ENCODE measurements around the gene GASK1A. TPM values are rescaled to one million over a fixed set of nuclear protein-coding genes. Genes with fewer than 3 reads are reported as not detected.

Gene GASK1A
- total and polyA plus RNA-seq, 2 of the 8 experiments (the other 6 are each of a cell fraction or from before 2014, with no cell fraction given) = 4.7 to 7.9 TPM

GRCh38 chr3:42970976-42971772, 7.9 kb upstream of the GASK1A start:
- H4K20me1 ChIP-seq (replicated peaks in 1 of 2; ENCODE audit: control insufficient read depth in 1 of 2, insufficient read depth in 2 of 2, low read length in 2 of 2) = no peaks in the 10 kb centered on the region
- H3K56ac ChIP-seq (replicated peaks; ENCODE audit: insufficient read length, low read depth, low read length) = no peak overlapping the region
- ChIA-PET POLR2A (ENCODE audit: partially characterized antibody) (no interaction called here), CTCF (ENCODE audit: partially characterized antibody) (interaction anchor here (1.2 to 3.2 kb wide), 3 partner anchors 9 to 100 kb away, joined by 3 to 15 read pairs (median 3); no protein-coding TSS in a partner anchor)
- H3K36me3 ChIP-seq (ENCODE audit: control insufficient read depth in 2 of 4, insufficient read depth in 4 of 4, low read length in 3 of 4) = no peaks in the 10 kb centered on the region
- no peak overlapping the region for H3K18ac ChIP-seq (ENCODE audit: extremely low read depth, low read length)
- H4K5ac ChIP-seq (ENCODE audit: insufficient read length, low read depth, low read length) = no peak overlapping the region
- H3K4me2 ChIP-seq (ENCODE audit: insufficient read depth in 1 of 2, low read depth in 2 of 2, low read length in 2 of 2) = no peak overlapping the region
- no peak overlapping the region for H2AK5ac ChIP-seq (ENCODE audit: low read depth, low read length)
- no peaks in the 10 kb centered on the region for H3K79me2 ChIP-seq (ENCODE audit: control insufficient read depth in 1 of 2, insufficient read depth in 2 of 2, low read length in 2 of 2)
- H4K91ac ChIP-seq (replicated peaks; ENCODE audit: insufficient read length, low read length) = no peak overlapping the region
- WGBS, 2 experiments (ENCODE audit: extremely low coverage in 1 of 2, insufficient coverage in 1 of 2, insufficient read length in 1 of 2, insufficient replicate concordance in 2 of 2, low coverage in 1 of 2, low lambda C conversion rate in 2 of 2, missing lambda C conversion rate in 1 of 2) = 90% methylated on average over 3 of the region's 3 CpGs; no CpG with 5 or more reads in 1 of the 2 experiments
- H3K4me1 ChIP-seq (replicated peaks in 1 of 4; ENCODE audit: control insufficient read depth in 3 of 4, insufficient read depth in 4 of 4, low read length in 3 of 4) = no peaks in the 10 kb centered on the region
- no peak overlapping the region for H3K27ac ChIP-seq (ENCODE audit: low read depth, low read length)
- no peak overlapping the region for H3K4ac ChIP-seq (replicated peaks; ENCODE audit: insufficient read length, low read depth, low read length)
- H2BK15ac ChIP-seq (ENCODE audit: low read length) = no peak overlapping the region
- H4K8ac ChIP-seq (ENCODE audit: extremely low read depth, insufficient read depth, low read length) = no peak overlapping the region
- no peak overlapping the region for H2BK12ac ChIP-seq (ENCODE audit: low read depth, low read length)
- H2BK120ac ChIP-seq (replicated peaks; ENCODE audit: low read depth, low read length) = no peak overlapping the region
- H2BK20ac ChIP-seq (ENCODE audit: low read length) = no peak overlapping the region
- H3K4me3 ChIP-seq (ENCODE audit: extremely low read depth in 1 of 4, insufficient read depth in 2 of 4, low read depth in 3 of 4, low read length in 4 of 4) = no peak overlapping the region
- no peak overlapping the region for H3K23ac ChIP-seq (ENCODE audit: insufficient read length)
- DNase-seq (ENCODE audit: low read depth in 1 of 2, low spot score in 2 of 2) (no peak), FAIRE-seq (no peak)
- H3K79me1 ChIP-seq (ENCODE audit: low read depth, low read length) = no peaks in the 10 kb centered on the region
- no peak overlapping the region for H2BK5ac ChIP-seq (ENCODE audit: low read depth, low read length)
- H3K9me3 ChIP-seq (ENCODE audit: insufficient read depth in 2 of 2, low read depth in 1 of 2, low read length in 1 of 2) = peaks cover 18 to 28% of the 10 kb centered on the region in 2 experiments
- no peaks in the 10 kb centered on the region for H3K23me2 ChIP-seq (ENCODE audit: low read depth, low read length)
- no peaks in the 10 kb centered on the region for H3K27me3 ChIP-seq (replicated peaks in 1 of 4; ENCODE audit: control insufficient read depth in 3 of 4, extremely low read depth in 1 of 4, insufficient read depth in 3 of 4, low read length in 3 of 4)
- TF ChIP-seq RXRA (IDR thresholded peaks at IDR 0.05; ENCODE audit: insufficient read depth, low read depth, low read length) (no peak), ZNF274 (IDR thresholded peaks at IDR 0.05; ENCODE audit: borderline replicate concordance, extremely low read depth, low read length) (no peak), NANOG (IDR thresholded peaks at IDR 0.05; ENCODE audit: insufficient read depth, low read depth, low read length, poor library complexity, severe bottlenecking) (no peak), SIN3A (conservative IDR thresholded peaks at IDR 0.05 in 1 of 2, IDR thresholded peaks at IDR 0.05 in 1 of 2; ENCODE audit: low read depth in 1 of 2, low read length in 2 of 2) (no peak), KDM5A (IDR thresholded peaks at IDR 0.05; ENCODE audit: low read length) (no peak), EP300 (IDR thresholded peaks at IDR 0.05; ENCODE audit: borderline replicate concordance in 1 of 2, low read depth in 2 of 2, low read length in 2 of 2) (no peak)
- no peak overlapping the region for H2AFZ ChIP-seq (ENCODE audit: low read length)
- H3K9ac ChIP-seq (replicated peaks in 1 of 4; ENCODE audit: extremely low read depth in 1 of 4, low read depth in 3 of 4, low read length in 3 of 4) = no peak overlapping the region
- no peak overlapping the region for H3K14ac ChIP-seq (ENCODE audit: insufficient read length)
